Activated CD4-positive, alpha-beta T cell treated with anti-CD3 and anti-CD28 coated beads for 48 hours (primary cell): ENCODE data around the gene GALR1.
"Not testable (repeated sequence)": the region's sequence is repeated elsewhere in the genome, so short reads cannot be mapped to it uniquely, and the experiment has no call there.

Experiments used
- DNase-seq: peaks from one replicate; pipeline ENCODE4 v3.0.0-alpha.2; 2020

Gene GALR1, protein sequence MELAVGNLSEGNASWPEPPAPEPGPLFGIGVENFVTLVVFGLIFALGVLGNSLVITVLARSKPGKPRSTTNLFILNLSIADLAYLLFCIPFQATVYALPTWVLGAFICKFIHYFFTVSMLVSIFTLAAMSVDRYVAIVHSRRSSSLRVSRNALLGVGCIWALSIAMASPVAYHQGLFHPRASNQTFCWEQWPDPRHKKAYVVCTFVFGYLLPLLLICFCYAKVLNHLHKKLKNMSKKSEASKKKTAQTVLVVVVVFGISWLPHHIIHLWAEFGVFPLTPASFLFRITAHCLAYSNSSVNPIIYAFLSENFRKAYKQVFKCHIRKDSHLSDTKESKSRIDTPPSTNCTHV

GRCh38 chr18:77249569-77250500, at the start of gene GALR1:
Gene GALR1, plus strand, starts transcription at chr18:77249848. Its CDS starts 701 bp downstream, at chr18:77250549.
- peak; percentile 13 for DNase-seq

DNA sequence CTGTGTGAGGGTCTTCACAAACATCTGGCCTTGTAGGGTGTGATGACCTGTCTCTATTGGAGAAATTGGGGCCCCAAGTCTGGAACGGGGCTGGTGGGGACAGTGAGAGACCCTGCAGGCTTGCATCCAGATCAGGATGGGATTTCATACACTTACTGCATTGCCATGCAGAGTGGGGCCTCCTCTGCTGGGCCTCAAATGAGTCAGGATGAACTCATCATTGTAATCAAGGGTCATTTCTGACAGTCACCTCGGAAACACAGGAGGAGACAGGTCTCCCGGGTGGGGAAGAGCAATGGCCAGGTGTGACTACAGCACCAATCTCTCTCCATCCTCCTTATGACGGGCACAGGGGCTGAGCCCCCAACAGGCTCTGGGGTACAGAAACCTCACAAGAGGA, 48.1 kb upstream of the GALR1 start:
- DNase-seq: no peak

DNA sequence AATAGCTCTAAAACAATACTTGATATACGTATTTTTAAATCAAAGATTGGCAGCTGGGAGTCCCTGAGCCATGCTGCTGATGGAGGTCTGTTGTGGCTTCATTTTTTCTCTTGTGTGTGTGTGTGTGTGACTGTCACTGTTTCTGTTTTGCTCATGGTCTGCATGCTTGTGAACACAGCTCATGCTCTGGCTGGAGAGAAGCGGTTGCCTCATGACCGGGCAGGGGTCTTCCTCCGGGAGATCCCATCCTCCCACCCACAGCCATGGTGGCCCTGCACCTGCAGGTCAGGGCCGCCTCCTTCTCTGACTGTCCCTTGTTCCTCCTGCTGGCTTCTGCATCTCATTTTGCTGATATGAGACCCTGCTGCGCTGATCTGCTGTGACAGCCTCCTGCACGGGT, 47.3 kb upstream of the GALR1 start:
- DNase-seq: no peak

- DNase-seq: no peak
Measured at GRCh38 chr18:77203071-77203470, 46.6 kb upstream of the GALR1 start.

DNA sequence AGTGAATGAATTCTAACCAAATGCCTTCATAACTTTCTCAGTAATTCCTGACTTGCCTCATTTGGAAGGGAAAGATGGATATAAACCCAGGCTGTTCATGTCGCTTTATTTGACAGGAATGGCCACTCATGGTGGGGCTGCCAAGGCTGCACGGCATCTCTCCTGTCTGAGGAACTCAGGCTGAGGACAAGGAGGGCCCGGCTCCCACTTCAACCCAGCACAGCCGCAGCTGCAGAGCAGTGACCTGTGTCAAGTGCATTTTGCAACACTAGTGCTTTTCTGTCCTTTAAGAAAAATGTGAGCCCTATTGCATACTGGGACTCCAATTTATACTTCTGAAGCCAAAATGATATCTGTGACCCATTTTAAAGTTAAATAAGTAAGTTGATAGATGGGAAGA, 45.8 kb upstream of the GALR1 start:
- DNase-seq: no peak

- DNase-seq: no peak
Measured at GRCh38 chr18:77205769-77206168, 43.9 kb upstream of the GALR1 start.

GRCh38 chr18:77206676-77207374, 42.8 kb upstream of the GALR1 start:
- no peak for DNase-seq

DNA sequence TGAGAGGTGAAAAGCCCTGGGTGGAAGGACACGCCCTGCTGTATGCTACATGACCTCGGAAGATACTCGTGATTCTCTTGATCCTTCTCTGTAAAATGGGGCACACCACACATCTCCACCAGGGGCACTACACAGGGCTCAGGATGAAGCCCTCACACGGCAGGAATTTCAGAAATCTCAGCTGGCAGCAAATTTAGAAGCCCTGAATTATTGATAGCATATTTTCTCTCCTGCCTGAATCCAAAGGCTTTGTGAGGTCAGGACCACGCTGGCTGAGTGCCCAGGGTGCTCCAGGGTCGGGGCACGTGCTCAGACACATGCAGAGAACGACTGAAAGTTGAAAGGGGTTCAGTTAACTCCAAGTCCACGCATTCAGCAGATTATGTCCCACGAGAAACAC, 42.1 kb upstream of the GALR1 start:
- peak; percentile 70 for DNase-seq

DNA sequence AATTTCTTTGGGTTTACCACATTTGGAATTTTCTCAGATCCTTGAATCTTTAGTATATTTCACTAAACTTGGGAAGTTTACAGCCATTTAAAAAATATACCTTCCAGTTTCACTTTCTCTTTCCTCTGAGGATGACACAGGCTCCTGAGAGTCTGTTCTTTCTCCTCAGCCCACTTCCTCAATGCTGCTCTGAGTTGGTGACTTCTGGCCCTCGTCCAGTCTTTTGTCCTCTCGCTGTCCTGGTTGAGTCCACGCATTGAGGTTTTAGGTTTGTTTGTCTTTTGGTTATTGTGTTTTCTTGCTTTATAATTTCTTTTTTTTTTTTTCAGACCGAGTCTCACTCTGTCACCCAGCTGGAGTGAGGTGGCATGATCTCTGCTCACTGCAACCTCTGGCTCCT, 40.7 kb upstream of the GALR1 start:
- DNase-seq: peak; percentile 23

DNA sequence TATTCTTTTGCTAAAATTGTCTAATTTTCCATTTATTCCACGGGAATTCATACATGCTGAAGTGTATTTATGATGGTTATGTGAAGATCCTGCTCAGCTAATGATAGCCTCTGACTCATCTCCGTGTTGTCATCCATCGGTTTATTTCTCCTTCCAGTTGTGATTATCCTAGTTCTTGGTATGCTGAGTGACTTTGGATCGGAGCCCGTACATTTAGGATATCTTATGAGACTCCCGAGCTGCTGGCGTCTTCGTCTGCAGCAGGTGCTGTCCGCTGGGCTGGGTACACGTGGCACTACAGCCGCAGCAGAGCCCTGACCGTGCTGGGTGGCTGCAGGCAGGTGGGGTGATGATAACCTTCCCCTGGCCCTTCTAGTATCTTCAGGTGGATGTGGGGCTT, 40.1 kb upstream of the GALR1 start:
- DNase-seq: no peak

DNA sequence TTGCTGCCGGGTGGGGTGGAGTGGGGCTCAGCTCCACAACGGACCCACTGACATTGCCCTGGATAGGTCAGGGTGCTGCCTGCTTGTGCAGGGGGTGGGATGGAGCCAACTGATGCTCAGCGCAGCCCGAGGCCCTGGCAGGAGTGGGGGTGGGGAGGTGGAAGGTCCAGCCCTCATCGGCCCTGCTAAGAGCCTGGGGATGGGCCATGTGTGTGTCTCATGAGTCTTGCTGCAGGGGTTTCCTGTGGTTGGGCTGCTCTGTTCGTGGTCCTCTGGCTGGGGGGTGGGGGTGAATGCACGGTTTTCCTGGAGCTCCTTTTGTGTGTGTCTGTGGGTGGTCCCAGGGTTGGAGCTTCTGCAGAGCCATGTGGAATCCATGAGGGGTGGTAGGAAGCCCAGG, 39.4 kb upstream of the GALR1 start:
- DNase-seq: no peak

- no peak for DNase-seq
Measured at GRCh38 chr18:77218642-77219041, 31.0 kb upstream of the GALR1 start.

DNA sequence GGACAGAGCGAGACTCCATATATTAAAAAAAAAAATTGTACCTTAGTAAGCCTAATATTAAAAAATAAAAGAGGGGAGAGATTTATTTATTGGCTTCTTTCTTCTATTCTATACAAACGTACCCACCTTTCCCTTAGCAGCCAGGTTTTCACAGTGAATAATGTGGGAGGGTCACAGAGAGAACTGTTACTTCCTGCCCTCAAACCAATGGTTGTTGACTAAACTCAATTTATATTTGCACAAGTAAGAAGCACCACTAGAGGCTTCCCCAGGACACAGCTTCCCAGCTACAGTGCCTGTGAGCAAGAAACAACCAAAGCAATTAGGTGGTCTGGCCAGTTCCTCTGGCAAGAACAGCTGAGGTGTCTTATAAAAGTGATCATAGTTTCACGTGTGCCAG, 28.9 kb upstream of the GALR1 start:
- DNase-seq: no peak

DNA sequence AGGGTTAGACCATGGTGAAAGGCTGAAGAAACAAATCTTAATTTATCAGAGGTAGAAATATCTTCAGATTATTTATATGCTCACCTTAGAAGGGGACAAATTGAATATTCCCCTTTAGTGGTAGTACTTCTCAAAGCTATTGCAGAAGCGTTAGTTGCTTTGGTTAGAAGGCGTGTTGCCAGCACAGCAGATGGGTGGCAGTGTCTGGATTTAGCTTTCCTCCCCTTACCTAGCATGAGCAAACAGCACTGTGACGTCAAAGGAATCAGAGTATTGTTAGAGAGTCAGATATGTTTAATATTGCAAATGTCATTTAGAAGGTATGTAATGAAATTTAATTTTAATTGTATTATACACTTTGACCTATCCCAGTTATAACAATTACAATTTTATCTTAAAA, 27.2 kb upstream of the GALR1 start:
- no peak for DNase-seq

DNA sequence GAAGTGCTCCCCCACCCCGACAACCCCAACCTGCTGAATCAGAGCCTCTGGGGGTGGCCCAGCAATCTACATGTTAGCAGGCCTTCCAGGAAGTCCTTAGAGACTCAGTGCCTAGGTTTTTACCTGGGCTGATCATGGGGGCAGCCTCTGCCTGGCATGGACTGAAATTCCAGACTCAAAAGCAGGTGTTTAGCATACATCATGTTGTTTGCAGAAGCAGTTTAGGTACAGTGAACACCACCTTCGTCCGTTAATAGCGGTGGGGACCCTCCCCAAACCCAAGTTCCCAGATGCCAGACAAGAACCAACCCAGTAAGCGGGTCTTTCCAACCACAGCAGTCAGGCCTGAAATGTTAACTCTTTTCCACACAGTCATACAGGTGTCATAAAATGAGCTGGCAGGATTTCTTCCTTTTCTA, 26.4 kb upstream of the GALR1 start:
- DNase-seq: peak; percentile 62

DNA sequence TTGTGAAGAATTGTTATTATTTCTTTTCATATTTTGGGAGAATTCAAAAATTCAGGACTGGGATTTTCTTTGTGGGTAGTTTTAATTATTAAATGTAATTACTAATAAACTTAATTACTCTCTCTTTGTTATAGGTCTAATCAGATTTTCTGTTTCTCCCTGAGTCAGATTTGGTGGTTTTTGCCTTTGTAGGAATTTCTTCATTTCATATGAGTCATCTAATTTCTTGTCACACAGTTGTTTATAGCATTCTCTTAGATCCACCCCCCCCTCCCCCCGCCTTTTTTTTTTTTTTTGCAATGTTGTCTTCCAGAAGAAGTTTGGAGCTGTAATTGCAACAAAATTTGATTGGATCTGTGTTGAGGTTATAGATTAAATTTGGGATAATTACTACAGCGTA, 26.0 kb upstream of the GALR1 start:
- DNase-seq: no peak

DNA sequence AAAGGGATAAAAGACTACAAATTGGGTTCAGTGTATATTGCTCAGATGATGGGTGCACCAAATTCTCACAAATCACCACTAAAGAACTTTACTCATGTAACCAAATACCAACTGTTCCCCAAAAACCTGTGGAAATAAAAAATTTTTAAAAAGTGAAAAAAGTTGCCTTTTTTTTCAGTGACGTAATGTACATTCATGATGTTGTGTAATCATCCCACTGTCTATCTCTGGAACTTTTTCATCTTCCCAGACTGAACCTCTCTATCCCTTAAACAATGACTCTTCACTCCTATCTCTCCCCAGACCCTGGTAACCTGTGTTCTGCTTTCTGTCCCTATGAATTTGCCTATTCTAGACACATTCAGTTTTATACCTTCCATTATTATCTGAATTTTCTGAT, 19.0 kb upstream of the GALR1 start:
- no peak for DNase-seq

GRCh38 chr18:77234504-77235365, 14.9 kb upstream of the GALR1 start:
- no peak for DNase-seq

DNA sequence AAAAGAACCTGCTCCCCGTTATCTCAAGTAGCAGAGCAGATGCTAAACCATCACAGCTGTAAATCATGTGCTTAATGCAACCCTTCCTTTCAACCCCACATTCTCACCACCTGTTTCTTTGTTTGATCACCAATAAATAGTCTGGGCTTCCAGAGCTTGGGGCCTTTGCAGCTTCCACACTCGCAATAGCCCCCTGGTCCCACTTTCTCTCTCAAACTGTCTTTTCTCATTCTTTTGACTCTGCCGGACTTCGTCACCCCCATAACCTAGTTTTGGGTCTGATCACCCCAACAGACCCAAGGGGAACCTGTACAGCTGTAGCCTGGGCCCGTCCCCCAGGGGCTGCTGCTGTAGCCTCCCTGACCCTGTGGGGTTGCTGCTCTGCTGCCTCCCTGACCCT, 10.4 kb upstream of the GALR1 start:
- DNase-seq: not testable (repeated sequence)

GRCh38 chr18:77248873-77249568, 627 bp upstream of the GALR1 start:
- DNase-seq: no peak

GRCh38 chr18:77250501-77250925, 865 bp downstream of the GALR1 start:
- DNase-seq: peak; percentile 13
